AG10803 (cell line): ENCODE data around the gene TBCA.
A peak's percentile ranks its signal among the peaks of the same experiment; 100 is the strongest.

Experiments used
- DNase-seq: peaks from one replicate; pipeline ENCODE4 v3.0.0; 2010; ENCODE audit warnings: low read depth
- H3K4me3 ChIP-seq: 2 replicates; pipeline ENCODE4 v1.5.1; 2011; ENCODE audit warnings: mild to moderate bottlenecking, low read length, control low read depth
- CTCF ChIP-seq: conservative IDR thresholded peaks from 2 replicates; pipeline ENCODE4 v1.5.1; 2011; ENCODE audit warnings: mild to moderate bottlenecking, low read length, control low read depth, inconsistent platforms

The TBCA gene

GRCh38 chr5:77662635-77663034 lies 113.5 kb downstream of the TBCA start:
- TF ChIP-seq CTCF, result no peak
- H3K4me3 ChIP-seq, result no peak overlapping the region
- no peak for DNase-seq

- no peak for TF ChIP-seq CTCF
- no peak overlapping the region for H3K4me3 ChIP-seq
- DNase-seq, result no peak
Observed at GRCh38 chr5:77658662-77659061, 117.5 kb downstream of the TBCA start.

GRCh38 chr5:77651343-77651742 lies 124.8 kb downstream of the TBCA start:
- no peak overlapping the region for H3K4me3 ChIP-seq
- DNase-seq, result no peak
- TF ChIP-seq CTCF, result no peak

GRCh38 chr5:77650686-77651085 lies 125.5 kb downstream of the TBCA start:
- no peak overlapping the region for H3K4me3 ChIP-seq
- no peak for DNase-seq
- no peak for TF ChIP-seq CTCF

GRCh38 chr5:77649776-77650175 lies 126.4 kb downstream of the TBCA start:
- H3K4me3 ChIP-seq, result no peak overlapping the region
- no peak for DNase-seq
- TF ChIP-seq CTCF, result no peak

- no peak overlapping the region for H3K4me3 ChIP-seq
- no peak for DNase-seq
- no peak for TF ChIP-seq CTCF
Observed at GRCh38 chr5:77645995-77646639, 130.0 kb downstream of the TBCA start.

- peak overlapping the region; percentile 28 for H3K4me3 ChIP-seq
- DNase-seq, result no peak
- TF ChIP-seq CTCF, result no peak; the same call in 1 of the 2 replicates
Observed at GRCh38 chr5:77645158-77645994, 130.8 kb downstream of the TBCA start.
